Neural progenitor cell (in vitro differentiated cells): ENCODE measurements around the gene DNMT1. TPM values are rescaled to one million over a fixed set of nuclear protein-coding genes. Genes with fewer than 3 reads are reported as not detected.

Source experiments
- DNase-seq: peaks from one replicate; pipeline ENCODE4 v3.0.0-alpha.2; 2016; ENCODE audit warnings: low spot score
- H2AFZ ChIP-seq: fragments of 200-600 bp; sonication (generic); replicated peaks from 2 replicates; pipeline ENCODE4 v1.6.1; 2016; ENCODE audit warnings: antibody characterized with exemption
- H3F3A ChIP-seq: fragments of 200-600 bp; sonication (generic); 2 replicates; pipeline ENCODE4 v1.6.1; 2016; ENCODE audit warnings: antibody characterized with exemption, low read depth
- H3K27ac ChIP-seq: fragments of 200-600 bp; sonication (generic); 2 replicates; pipeline ENCODE4 v1.5.1; 2016; ENCODE audit warnings: mild to moderate bottlenecking
- H3K27me3 ChIP-seq: fragments of 200-600 bp; sonication (generic); 2 replicates; pipeline ENCODE4 v1.6.1; 2016; ENCODE audit warnings: mild to moderate bottlenecking, moderate library complexity
- H3K36me3 ChIP-seq: fragments of 200-600 bp; sonication (generic); 2 replicates; pipeline ENCODE4 v1.5.1; 2016
- H3K4me1 ChIP-seq: fragments of 200-600 bp; sonication (generic); 2 replicates; pipeline ENCODE4 v1.6.1; 2016; ENCODE audit warnings: mixed run types
- H3K4me2 ChIP-seq: fragments of 200-600 bp; sonication (generic); 2 replicates; pipeline ENCODE4 v1.6.1; 2016
- H3K4me3 ChIP-seq: fragments of 200-600 bp; sonication (generic); 2 replicates; pipeline ENCODE4 v1.5.1; 2016
- H3K79me2 ChIP-seq: fragments of 200-600 bp; sonication (generic); 2 replicates; pipeline ENCODE4 v1.6.1; 2016; ENCODE audit warnings: low read depth
- H3K9ac ChIP-seq: fragments of 200-600 bp; sonication (generic); 2 replicates; pipeline ENCODE4 v1.6.1; 2016
- H3K9me3 ChIP-seq: fragments of 200-600 bp; sonication (generic); 2 replicates; pipeline ENCODE4 v1.5.1; 2016; ENCODE audit warnings: low read depth
- H4K20me1 ChIP-seq: fragments of 200-600 bp; sonication (generic); 2 replicates; pipeline ENCODE4 v1.6.1; 2016; ENCODE audit warnings: low read depth
- H3K27ac Mint-ChIP-seq: 3 replicates; pipeline ENCODE4 v1.8.0; 2021; ENCODE audit warnings: mixed read lengths
- H3K27me3 Mint-ChIP-seq: 2 replicates; pipeline ENCODE4 v1.8.0; 2022; ENCODE audit warnings: low read depth, mild to moderate bottlenecking, inconsistent platforms, moderate library complexity, mixed read lengths; ENCODE audit not compliant: insufficient read depth
- H3K36me3 Mint-ChIP-seq: 3 replicates; pipeline ENCODE4 v1.8.0; 2021; ENCODE audit warnings: mixed read lengths
- H3K4me1 Mint-ChIP-seq: 3 replicates; pipeline ENCODE4 v1.8.0; 2021; ENCODE audit warnings: mixed read lengths
- H3K4me3 Mint-ChIP-seq: 3 replicates; pipeline ENCODE4 v1.8.0; 2021; ENCODE audit warnings: mild to moderate bottlenecking, moderate library complexity, mixed read lengths
- H3K9me3 Mint-ChIP-seq: 3 replicates; pipeline ENCODE4 v1.8.0; 2020; ENCODE audit warnings: mixed read lengths
- EZH2 ChIP-seq: fragments of 200-600 bp; sonication (generic); IDR thresholded peaks from 2 replicates; pipeline ENCODE4 v1.6.1; 2017; ENCODE audit warnings: antibody characterized with exemption, mild to moderate bottlenecking, moderate library complexity
- EZH2phosphoT487 ChIP-seq: fragments of 200-600 bp; sonication (generic); IDR thresholded peaks from 2 replicates; pipeline ENCODE4 v1.6.1; 2017; ENCODE audit warnings: antibody characterized with exemption
- total RNA-seq: library from RNA; depleted of rRNA; stranded (reverse); fragments of >200 nt; gene quantifications from 2 replicates; pipeline ENCODE4 v1.2.3, GENCODE V29; 2015; ENCODE audit warnings: low replicate concordance
- TF ChIP-seq, protein P1 (sequence below): fragments of 200-600 bp; sonication (generic); IDR thresholded peaks from 2 replicates; pipeline ENCODE4 v1.5.1; 2017; ENCODE audit warnings: antibody characterized with exemption, mild to moderate bottlenecking

The DNMT1 gene
- total RNA-seq, 1 donor from 2014 or later: 203 TPM

DNA sequence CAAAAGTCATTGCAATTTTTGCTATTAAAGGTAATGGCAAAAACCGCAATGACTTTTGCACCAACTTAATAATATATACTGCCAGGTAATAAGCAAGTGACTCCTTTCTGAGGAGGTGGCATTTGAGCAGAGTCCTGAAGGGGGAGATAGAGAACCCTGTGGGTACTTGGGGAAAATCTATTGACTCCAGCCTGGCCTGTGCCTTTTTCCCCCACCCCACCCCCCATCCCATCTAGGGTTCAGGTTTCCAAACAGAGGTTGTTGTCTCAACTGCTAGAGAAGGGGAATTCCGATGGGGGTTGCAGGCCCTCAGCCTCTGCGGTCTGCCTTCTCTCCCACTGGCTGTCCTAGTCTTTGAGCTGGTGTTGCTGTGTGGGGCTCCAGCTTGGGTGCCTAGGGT, 24.9 kb upstream of the DNMT1 start:
- no peaks in the 10 kb centered on the region for H3K36me3 ChIP-seq
- no peaks in the 10 kb centered on the region for H4K20me1 ChIP-seq
- no peak overlapping the region for H3K9ac ChIP-seq
- Mint-ChIP-seq H3K4me1 (no peaks in the 10 kb centered on the region), H3K27ac (no peak overlapping the region), H3K4me3 (no peak overlapping the region), H3K36me3 (peaks cover 7% of the 10 kb centered on the region), H3K9me3 (no peaks in the 10 kb centered on the region), H3K27me3 (peaks cover 3% of the 10 kb centered on the region)
- H3K4me3 ChIP-seq: no peak overlapping the region
- H3K4me1 ChIP-seq: no peaks in the 10 kb centered on the region
- H3K4me2 ChIP-seq: no peak overlapping the region
- no peaks in the 10 kb centered on the region for H3K9me3 ChIP-seq
- no peak overlapping the region for H3K27ac ChIP-seq
- peak; percentile 26 for DNase-seq
- H3K27me3 ChIP-seq: no peaks in the 10 kb centered on the region
- no peak overlapping the region for H2AFZ ChIP-seq
- H3F3A ChIP-seq: no peaks in the 10 kb centered on the region
- no peaks in the 10 kb centered on the region for H3K79me2 ChIP-seq
- no peak for TF ChIP-seq EZH2phosphoT487
- no peak for TF ChIP-seq EZH2
- TF ChIP-seq, protein P1, sequence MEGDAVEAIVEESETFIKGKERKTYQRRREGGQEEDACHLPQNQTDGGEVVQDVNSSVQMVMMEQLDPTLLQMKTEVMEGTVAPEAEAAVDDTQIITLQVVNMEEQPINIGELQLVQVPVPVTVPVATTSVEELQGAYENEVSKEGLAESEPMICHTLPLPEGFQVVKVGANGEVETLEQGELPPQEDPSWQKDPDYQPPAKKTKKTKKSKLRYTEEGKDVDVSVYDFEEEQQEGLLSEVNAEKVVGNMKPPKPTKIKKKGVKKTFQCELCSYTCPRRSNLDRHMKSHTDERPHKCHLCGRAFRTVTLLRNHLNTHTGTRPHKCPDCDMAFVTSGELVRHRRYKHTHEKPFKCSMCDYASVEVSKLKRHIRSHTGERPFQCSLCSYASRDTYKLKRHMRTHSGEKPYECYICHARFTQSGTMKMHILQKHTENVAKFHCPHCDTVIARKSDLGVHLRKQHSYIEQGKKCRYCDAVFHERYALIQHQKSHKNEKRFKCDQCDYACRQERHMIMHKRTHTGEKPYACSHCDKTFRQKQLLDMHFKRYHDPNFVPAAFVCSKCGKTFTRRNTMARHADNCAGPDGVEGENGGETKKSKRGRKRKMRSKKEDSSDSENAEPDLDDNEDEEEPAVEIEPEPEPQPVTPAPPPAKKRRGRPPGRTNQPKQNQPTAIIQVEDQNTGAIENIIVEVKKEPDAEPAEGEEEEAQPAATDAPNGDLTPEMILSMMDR: peak; percentile 42

DNA sequence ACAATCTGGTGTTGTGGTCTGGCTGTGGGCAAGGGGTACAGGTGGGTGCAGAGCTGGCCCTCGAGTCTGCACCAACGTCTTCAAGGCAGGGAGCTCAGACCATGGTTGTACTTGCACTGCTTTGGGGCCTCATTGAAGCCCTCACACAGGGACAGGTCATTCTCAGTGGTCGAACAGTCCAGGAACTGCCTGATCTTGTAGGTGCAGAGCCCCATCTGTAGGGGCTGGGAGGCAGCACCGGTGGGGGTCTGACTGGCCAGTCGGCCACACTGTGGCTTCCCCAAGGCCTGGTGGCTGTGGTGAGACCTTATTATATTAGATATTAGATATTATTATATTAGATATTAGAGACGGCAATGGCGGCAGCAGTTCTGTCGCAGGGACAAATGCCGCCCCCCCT, 22.3 kb upstream of the DNMT1 start:
- no peak overlapping the region for H3K9ac ChIP-seq
- H3F3A ChIP-seq: no peaks in the 10 kb centered on the region
- H3K4me1 ChIP-seq: no peaks in the 10 kb centered on the region
- no peak overlapping the region for H3K4me2 ChIP-seq
- no peaks in the 10 kb centered on the region for H3K36me3 ChIP-seq
- H3K27me3 ChIP-seq: no peaks in the 10 kb centered on the region
- Mint-ChIP-seq H3K9me3 (no peaks in the 10 kb centered on the region), H3K27ac (no peak overlapping the region), H3K4me1 (no peaks in the 10 kb centered on the region), H3K4me3 (no peak overlapping the region), H3K36me3 (no peaks in the 10 kb centered on the region), H3K27me3 (peaks cover 5% of the 10 kb centered on the region)
- TF ChIP-seq EZH2phosphoT487 (no peak), EZH2 (no peak)
- TF ChIP-seq, protein P1: no peak
- no peak for DNase-seq
- no peak overlapping the region for H2AFZ ChIP-seq
- H3K79me2 ChIP-seq: no peaks in the 10 kb centered on the region
- no peak overlapping the region for H3K4me3 ChIP-seq
- no peak overlapping the region for H3K27ac ChIP-seq
- no peaks in the 10 kb centered on the region for H4K20me1 ChIP-seq
- no peaks in the 10 kb centered on the region for H3K9me3 ChIP-seq

DNA sequence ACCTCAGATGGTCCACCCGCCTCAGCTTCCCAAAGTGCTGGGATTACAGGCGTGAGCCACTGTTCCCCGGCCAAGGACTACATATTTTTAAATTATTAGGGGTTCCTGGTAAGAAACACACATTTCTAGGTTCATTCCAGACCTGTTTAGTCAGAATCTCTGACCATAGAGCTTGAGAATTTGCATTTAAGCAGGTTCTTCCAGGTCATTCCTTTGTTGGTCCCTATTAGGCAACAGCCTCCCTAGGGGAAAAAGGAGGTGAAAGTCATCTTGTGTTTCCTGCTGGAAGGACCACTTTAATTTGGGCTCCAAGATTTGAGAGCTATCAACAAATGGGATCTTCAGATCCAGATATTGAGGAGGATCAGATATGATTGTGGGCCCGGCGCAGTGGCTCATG, 20.0 kb upstream of the DNMT1 start:
- no peak overlapping the region for H2AFZ ChIP-seq
- Mint-ChIP-seq H3K9me3 (no peaks in the 10 kb centered on the region), H3K4me1 (no peaks in the 10 kb centered on the region), H3K27ac (no peak overlapping the region), H3K27me3 (peaks cover 5% of the 10 kb centered on the region), H3K4me3 (no peak overlapping the region), H3K36me3 (no peaks in the 10 kb centered on the region)
- no peaks in the 10 kb centered on the region for H3F3A ChIP-seq
- no peak for DNase-seq
- H3K4me2 ChIP-seq: no peak overlapping the region
- no peak overlapping the region for H3K27ac ChIP-seq
- H3K4me3 ChIP-seq: no peak overlapping the region
- H3K79me2 ChIP-seq: no peaks in the 10 kb centered on the region
- H3K27me3 ChIP-seq: no peaks in the 10 kb centered on the region
- H3K36me3 ChIP-seq: no peaks in the 10 kb centered on the region
- H3K9me3 ChIP-seq: no peaks in the 10 kb centered on the region
- H3K9ac ChIP-seq: no peak overlapping the region
- H3K4me1 ChIP-seq: no peaks in the 10 kb centered on the region
- H4K20me1 ChIP-seq: no peaks in the 10 kb centered on the region
- TF ChIP-seq, protein P1: no peak
- TF ChIP-seq EZH2: no peak
- no peak for TF ChIP-seq EZH2phosphoT487

- Mint-ChIP-seq H3K27ac (no peak overlapping the region), H3K36me3 (no peaks in the 10 kb centered on the region), H3K27me3 (peaks cover 5% of the 10 kb centered on the region), H3K9me3 (no peaks in the 10 kb centered on the region), H3K4me1 (no peaks in the 10 kb centered on the region), H3K4me3 (no peak overlapping the region)
- H3K4me1 ChIP-seq: no peaks in the 10 kb centered on the region
- no peaks in the 10 kb centered on the region for H3K27me3 ChIP-seq
- H3K4me3 ChIP-seq: no peak overlapping the region
- no peak for DNase-seq
- no peak overlapping the region for H3K4me2 ChIP-seq
- H3F3A ChIP-seq: no peaks in the 10 kb centered on the region
- no peaks in the 10 kb centered on the region for H4K20me1 ChIP-seq
- no peak overlapping the region for H3K9ac ChIP-seq
- H2AFZ ChIP-seq: no peak overlapping the region
- TF ChIP-seq EZH2: no peak
- no peak for TF ChIP-seq EZH2phosphoT487
- TF ChIP-seq, protein P1: no peak
- no peaks in the 10 kb centered on the region for H3K36me3 ChIP-seq
- H3K79me2 ChIP-seq: no peaks in the 10 kb centered on the region
- H3K9me3 ChIP-seq: no peaks in the 10 kb centered on the region
- H3K27ac ChIP-seq: no peak overlapping the region
Observed at GRCh38 chr19:10211691-10212090, 16.9 kb upstream of the DNMT1 start.
